ENCODE results near the gene CHAT.

The CHAT gene

GRCh38 chr10:49597426-49598163, 16.2 kb upstream of the CHAT start:
- DNase-seq (ENCODE audit: low read depth in 2 of 2) = no peak

- no peak for DNase-seq (ENCODE audit: low read depth in 2 of 2)
These were observed 15.5 kb upstream of the CHAT start for GRCh38 chr10:49598164-49598856.

GRCh38 chr10:49598986-49599385, 14.9 kb upstream of the CHAT start:
- no peak for DNase-seq (ENCODE audit: low read depth in 2 of 2)

GRCh38 chr10:49599546-49599945, 14.3 kb upstream of the CHAT start:
- no peak for DNase-seq (ENCODE audit: low read depth in 2 of 2)

GRCh38 chr10:49600046-49600445, 13.8 kb upstream of the CHAT start:
- DNase-seq (ENCODE audit: low read depth in 2 of 2) = no peak

GRCh38 chr10:49600781-49601400, 12.9 kb upstream of the CHAT start:
- no peak for DNase-seq (ENCODE audit: low read depth in 2 of 2)

- no peak for DNase-seq (ENCODE audit: low read depth in 2 of 2)
These were observed 12.0 kb upstream of the CHAT start for GRCh38 chr10:49601857-49602256.

GRCh38 chr10:49602380-49603023, 11.3 kb upstream of the CHAT start:
- DNase-seq (ENCODE audit: low read depth in 2 of 2) = no peak

- DNase-seq (ENCODE audit: low read depth in 2 of 2) = no peak
These were observed 8.5 kb upstream of the CHAT start for GRCh38 chr10:49605216-49605938.

GRCh38 chr10:49605939-49606509, 7.8 kb upstream of the CHAT start:
- no peak for DNase-seq (ENCODE audit: low read depth in 2 of 2)

- DNase-seq (ENCODE audit: low read depth in 2 of 2) = peak; percentile 18 to 54
These were observed 6.8 kb upstream of the CHAT start for GRCh38 chr10:49606981-49607535.

- DNase-seq (ENCODE audit: low read depth in 2 of 2) = no peak
These were observed 5.5 kb upstream of the CHAT start for GRCh38 chr10:49608166-49609005.

- DNase-seq (ENCODE audit: low read depth in 2 of 2) = no peak
These were observed 4.9 kb upstream of the CHAT start for GRCh38 chr10:49609006-49609282.

- no peak for DNase-seq (ENCODE audit: low read depth in 2 of 2)
These were observed 4.3 kb upstream of the CHAT start for GRCh38 chr10:49609283-49610113.

- DNase-seq (ENCODE audit: low read depth in 2 of 2) = no peak
These were observed 3.8 kb upstream of the CHAT start, which contains the start of gene SLC18A3 for GRCh38 chr10:49610114-49610457. SLC18A3 (plus strand) TSS chr10:49610310; CDS start chr10:49610741, 431 bp downstream.

- DNase-seq (ENCODE audit: low read depth in 2 of 2) = no peak
These were observed 3.2 kb upstream of the CHAT start for GRCh38 chr10:49610458-49611165.

- DNase-seq (ENCODE audit: low read depth in 2 of 2) = no peak
These were observed 2.5 kb upstream of the CHAT start for GRCh38 chr10:49611166-49611815.

GRCh38 chr10:49611816-49612512, 1.9 kb upstream of the CHAT start:
- DNase-seq (ENCODE audit: low read depth in 2 of 2) = no peak

Measured in stimulated activated CD4-positive, alpha-beta T cell treated with anti-CD3 and anti-CD28 coated beads, Interleukin-12 subunit alpha, Interleukin-12 subunit beta, amount 100 ng/mL, for 24 hours (primary cell).